Neutrophil (primary cell): ENCODE data around the gene TBCEL.

Experiments
- H3K27ac ChIP-seq: fragments of 200-600 bp; sonication (generic); 2 replicates; pipeline ENCODE4 v1.5.1; 2016; ENCODE audit warnings: mild to moderate bottlenecking, moderate library complexity
- H3K27me3 ChIP-seq: fragments of 200-600 bp; sonication (generic); 2 replicates; pipeline ENCODE4 v1.6.0; 2016; ENCODE audit warnings: mild to moderate bottlenecking
- H3K36me3 ChIP-seq: fragments of 200-600 bp; sonication (generic); 2 replicates; pipeline ENCODE4 v1.5.1; 2017
- H3K4me1 ChIP-seq, 2 experiments: fragments of 200-600 bp in 1 of 2; sonication (generic) in 1 of 2; 1 replicate in 1 of 2; 2 replicates in 1 of 2; pipeline versions ENCODE4 v1.5.1 to v1.6.1; 2013 to 2016; ENCODE audit warnings: low read depth in 1 of 2, low read length in 1 of 2, mild to moderate bottlenecking in 1 of 2, moderate library complexity in 1 of 2; ENCODE audit not compliant: control insufficient read depth in 1 of 2, insufficient read depth in 1 of 2
- H3K4me3 ChIP-seq, 2 experiments: fragments of 200-600 bp in 1 of 2; sonication (generic) in 1 of 2; 1 replicate in 1 of 2; 2 replicates in 1 of 2; pipeline ENCODE4 v1.5.1; 2013 to 2016; ENCODE audit warnings: low read depth in 1 of 2, low read length in 1 of 2, mild to moderate bottlenecking in 1 of 2, moderate library complexity in 1 of 2
- H3K9me3 ChIP-seq: fragments of 200-600 bp; sonication (generic); 2 replicates; pipeline ENCODE4 v1.5.1; 2016
- TF ChIP-seq, protein P1 (sequence below): fragments of 200-600 bp; sonication (generic); IDR thresholded peaks from 2 replicates; pipeline ENCODE4 v1.5.1; 2016; ENCODE audit warnings: antibody characterized with exemption

TBCEL gene

DNA sequence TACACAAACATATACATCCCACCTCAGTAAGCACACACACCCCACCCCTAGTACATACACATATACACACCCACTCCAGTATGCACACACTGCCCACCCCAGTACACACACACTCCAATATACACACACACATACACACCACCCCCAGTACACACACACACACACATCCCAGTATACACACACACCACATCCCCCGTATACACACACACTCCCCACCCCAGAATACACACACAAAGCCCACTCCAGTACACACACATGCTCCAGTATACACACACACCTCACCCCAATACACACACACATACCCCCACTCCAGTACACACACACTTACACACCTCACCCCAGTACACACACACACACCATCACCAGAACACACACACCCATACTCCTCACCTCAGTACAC is 84.5 kb downstream of the TBCEL start:
- Histone ChIP-seq H3K27ac (no peak overlapping the region), H3K27me3 (peaks cover 48% of the 10 kb centered on the region), H3K4me3 (no peak overlapping the region), H3K9me3 (no peaks in the 10 kb centered on the region), H3K4me1 (no peaks in the 10 kb centered on the region), H3K36me3 (no peaks in the 10 kb centered on the region)
- TF ChIP-seq, protein P1, sequence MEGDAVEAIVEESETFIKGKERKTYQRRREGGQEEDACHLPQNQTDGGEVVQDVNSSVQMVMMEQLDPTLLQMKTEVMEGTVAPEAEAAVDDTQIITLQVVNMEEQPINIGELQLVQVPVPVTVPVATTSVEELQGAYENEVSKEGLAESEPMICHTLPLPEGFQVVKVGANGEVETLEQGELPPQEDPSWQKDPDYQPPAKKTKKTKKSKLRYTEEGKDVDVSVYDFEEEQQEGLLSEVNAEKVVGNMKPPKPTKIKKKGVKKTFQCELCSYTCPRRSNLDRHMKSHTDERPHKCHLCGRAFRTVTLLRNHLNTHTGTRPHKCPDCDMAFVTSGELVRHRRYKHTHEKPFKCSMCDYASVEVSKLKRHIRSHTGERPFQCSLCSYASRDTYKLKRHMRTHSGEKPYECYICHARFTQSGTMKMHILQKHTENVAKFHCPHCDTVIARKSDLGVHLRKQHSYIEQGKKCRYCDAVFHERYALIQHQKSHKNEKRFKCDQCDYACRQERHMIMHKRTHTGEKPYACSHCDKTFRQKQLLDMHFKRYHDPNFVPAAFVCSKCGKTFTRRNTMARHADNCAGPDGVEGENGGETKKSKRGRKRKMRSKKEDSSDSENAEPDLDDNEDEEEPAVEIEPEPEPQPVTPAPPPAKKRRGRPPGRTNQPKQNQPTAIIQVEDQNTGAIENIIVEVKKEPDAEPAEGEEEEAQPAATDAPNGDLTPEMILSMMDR: no peak

DNA sequence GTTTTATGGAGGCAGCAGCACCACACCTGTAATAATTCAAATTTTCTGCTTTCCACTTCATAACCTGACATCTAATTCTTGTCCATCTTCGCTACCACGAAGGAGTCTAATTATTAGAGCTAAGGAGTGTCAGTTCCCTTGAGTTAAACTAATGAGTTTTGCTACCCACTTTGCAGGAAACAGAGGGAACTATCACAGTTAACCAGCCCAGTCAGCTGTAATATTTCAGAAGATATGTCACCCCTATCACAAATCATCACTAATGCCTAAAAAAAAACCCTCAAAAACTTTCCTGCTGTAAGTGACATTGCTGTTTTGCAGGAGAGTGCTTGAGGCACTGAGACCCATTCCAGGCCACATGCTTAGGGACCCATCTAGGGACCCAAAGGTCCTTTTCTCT is 85.6 kb downstream of the TBCEL start:
- Histone ChIP-seq H3K4me3 (no peak overlapping the region), H3K36me3 (no peaks in the 10 kb centered on the region), H3K9me3 (no peaks in the 10 kb centered on the region), H3K27me3 (peaks cover 56% of the 10 kb centered on the region), H3K4me1 (no peaks in the 10 kb centered on the region), H3K27ac (no peak overlapping the region)
- TF ChIP-seq, protein P1: no peak

DNA sequence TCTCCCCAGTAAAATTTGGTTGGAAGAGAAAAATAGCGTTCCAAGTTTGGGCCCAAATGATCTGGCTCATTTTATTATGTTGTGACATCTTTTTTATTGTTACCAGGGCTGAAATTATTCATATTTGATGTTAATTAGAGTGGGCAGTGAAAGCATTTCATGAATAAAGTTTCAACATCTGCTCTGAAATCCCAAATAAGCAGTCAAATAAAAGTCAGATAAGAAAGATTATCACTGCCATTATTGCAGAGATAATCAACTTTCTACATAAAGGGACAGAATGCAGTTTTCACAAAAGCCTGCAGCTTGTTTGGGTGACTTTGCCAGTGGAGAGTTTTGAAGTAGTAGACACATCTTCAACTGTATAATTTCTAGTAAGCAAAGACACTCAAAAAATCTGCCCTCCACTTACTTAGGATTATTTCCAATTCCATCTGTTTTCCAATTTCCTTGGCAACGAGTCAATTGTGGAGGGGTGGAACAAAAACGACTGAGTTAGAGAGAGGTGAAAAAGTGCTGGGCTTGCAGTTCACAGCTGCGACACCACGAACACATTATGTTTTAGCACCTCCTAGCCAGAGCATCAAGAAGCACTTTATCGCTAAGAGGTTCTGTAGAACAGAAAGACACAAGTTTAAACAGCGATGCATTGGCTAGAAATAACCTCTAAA is 86.1 kb downstream of the TBCEL start:
- H3K27me3 ChIP-seq: peaks cover 56% of the 10 kb centered on the region
- H3K4me1 ChIP-seq: no peaks in the 10 kb centered on the region
- H3K9me3 ChIP-seq: no peaks in the 10 kb centered on the region
- TF ChIP-seq, protein P1: no peak
- H3K27ac ChIP-seq: no peak overlapping the region
- H3K36me3 ChIP-seq: no peaks in the 10 kb centered on the region
- no peak overlapping the region for H3K4me3 ChIP-seq

DNA sequence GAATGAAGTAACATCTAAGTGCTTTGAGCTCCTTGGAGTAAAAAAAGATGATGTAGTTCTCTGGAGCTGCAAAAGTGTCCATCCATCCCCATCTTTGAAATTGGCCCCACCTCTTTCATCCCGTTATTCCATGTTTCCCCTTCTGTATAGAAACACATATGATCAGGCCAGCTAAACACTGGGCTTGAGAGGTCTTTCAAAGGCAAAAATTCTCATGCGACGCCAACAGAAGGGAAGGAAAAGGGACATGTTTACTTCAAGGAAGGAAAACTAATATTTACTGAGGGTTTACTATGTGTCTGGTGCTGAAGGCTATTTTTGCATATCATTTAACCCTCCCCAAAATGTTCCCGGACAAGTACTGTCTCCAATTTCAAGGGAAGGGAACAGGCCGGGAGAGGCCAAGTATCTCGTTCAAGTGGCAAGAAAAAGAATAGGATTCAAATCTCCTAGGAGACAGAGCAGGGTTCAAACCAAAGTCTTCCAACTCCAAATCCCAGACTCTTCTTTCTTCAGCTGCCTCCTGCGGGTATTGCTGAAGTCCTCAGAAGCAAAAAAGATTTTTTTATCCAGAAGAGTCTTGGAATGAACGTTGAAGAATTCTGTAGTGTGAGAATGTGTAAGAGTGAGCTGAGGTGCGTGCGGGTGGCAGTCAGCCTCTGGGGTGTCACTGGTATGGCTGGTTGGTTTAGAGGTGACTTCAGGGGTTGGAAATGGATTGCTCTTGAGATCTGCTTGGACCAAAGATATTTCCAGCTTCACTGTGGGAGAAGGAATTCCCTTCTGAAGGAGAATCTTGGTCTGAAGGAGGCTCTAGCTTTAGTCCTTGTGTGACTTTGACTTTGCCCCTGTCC is 87.2 kb downstream of the TBCEL start:
- Histone ChIP-seq H3K27me3 (peaks cover 57% of the 10 kb centered on the region), H3K4me3 (no peak overlapping the region), H3K9me3 (no peaks in the 10 kb centered on the region), H3K27ac (no peak overlapping the region), H3K4me1 (no peaks in the 10 kb centered on the region), H3K36me3 (no peaks in the 10 kb centered on the region)
- TF ChIP-seq, protein P1: no peak

DNA sequence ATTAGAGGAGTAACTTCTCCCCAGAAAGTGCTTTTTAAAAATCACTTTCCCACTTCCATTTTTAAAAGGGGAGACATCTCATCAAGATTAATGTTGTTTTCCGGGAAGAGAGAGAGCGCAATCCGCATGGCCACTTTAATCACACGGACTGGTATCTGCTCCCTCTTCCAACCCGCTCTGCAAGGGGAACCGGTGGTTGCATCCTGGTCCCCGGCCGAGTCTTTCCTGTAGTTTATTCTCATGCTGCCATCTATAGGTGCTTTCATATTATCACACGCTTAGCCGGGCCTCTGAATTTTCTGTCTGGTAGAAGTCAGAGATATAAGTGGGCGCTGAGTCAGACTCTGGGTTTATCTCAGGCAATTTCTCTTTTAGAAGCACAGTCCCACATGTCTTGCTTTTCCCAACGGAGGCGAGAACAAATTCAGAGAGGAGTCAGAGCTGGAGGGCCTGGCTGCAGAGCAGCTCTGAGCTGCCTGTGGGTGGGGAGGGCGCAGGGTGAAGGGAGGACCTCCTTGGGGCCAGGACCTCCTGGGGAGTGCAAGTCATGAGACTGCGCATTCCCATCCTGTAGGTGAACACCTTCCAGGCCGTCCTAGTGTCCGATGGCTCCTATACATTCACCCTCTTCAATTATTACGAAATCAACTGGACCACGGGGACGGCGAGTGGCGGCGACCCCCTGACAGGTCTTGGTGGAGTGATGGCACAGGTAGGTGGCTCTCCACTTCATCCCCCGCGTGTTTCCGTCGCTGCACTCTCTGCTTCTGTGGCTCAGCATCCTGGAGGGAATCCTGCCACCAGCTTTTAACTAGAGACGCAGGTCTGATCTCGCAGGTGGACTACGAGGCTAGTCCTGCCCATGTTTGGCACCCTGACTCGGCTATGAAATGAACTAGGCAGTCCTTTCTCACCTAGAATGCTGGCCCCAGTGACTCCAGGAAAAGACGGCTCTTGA is 88.9 kb downstream of the TBCEL start:
- no peaks in the 10 kb centered on the region for H3K36me3 ChIP-seq
- no peaks in the 10 kb centered on the region for H3K9me3 ChIP-seq
- no peak overlapping the region for H3K4me3 ChIP-seq
- TF ChIP-seq, protein P1: no peak
- no peaks in the 10 kb centered on the region for H3K4me1 ChIP-seq
- peaks cover 66% of the 10 kb centered on the region for H3K27me3 ChIP-seq
- H3K27ac ChIP-seq: no peak overlapping the region
